WERI-Rb-1 (cell line): ENCODE measurements around the gene ABCC5.

Experiments used
- DNase-seq: peaks from one replicate; pipeline ENCODE4 v3.0.0-alpha.2; 2020
- H3K27ac ChIP-seq: fragments of 250-450 bp; sonication (Bioruptor Pico); 2 replicates; pipeline ENCODE4 v1.5.1; 2020; ENCODE audit warnings: mild to moderate bottlenecking, moderate library complexity
- H3K27me3 ChIP-seq: fragments of 250-450 bp; sonication (Bioruptor Pico); 2 replicates; pipeline ENCODE4 v1.5.1; 2021; ENCODE audit warnings: mild to moderate bottlenecking, low read depth, moderate library complexity; ENCODE audit not compliant: insufficient read depth, severe bottlenecking
- H3K36me3 ChIP-seq: fragments of 250-450 bp; sonication (Bioruptor Pico); 2 replicates; pipeline ENCODE4 v1.5.1; 2020; ENCODE audit warnings: mild to moderate bottlenecking, moderate library complexity
- H3K4me3 ChIP-seq: 2 replicates; pipeline ENCODE4 v1.5.1; 2011; ENCODE audit warnings: low read depth, mild to moderate bottlenecking, control low read depth, low read length
- H3K9me3 ChIP-seq: fragments of 250-450 bp; sonication (Bioruptor Pico); 2 replicates; pipeline ENCODE4 v1.5.1; 2021; ENCODE audit warnings: mild to moderate bottlenecking, moderate library complexity; ENCODE audit not compliant: severe bottlenecking
- TF ChIP-seq, protein P1 (sequence below): IDR thresholded peaks from 2 replicates; pipeline ENCODE4 v1.5.1; 2011; ENCODE audit warnings: low read depth, mild to moderate bottlenecking, control low read depth, inconsistent platforms, low read length

The ABCC5 gene

GRCh38 chr3:183906234-183906921, 111.3 kb downstream of the ABCC5 start:
- no peak overlapping the region for H3K27ac ChIP-seq
- no peak for DNase-seq

DNA sequence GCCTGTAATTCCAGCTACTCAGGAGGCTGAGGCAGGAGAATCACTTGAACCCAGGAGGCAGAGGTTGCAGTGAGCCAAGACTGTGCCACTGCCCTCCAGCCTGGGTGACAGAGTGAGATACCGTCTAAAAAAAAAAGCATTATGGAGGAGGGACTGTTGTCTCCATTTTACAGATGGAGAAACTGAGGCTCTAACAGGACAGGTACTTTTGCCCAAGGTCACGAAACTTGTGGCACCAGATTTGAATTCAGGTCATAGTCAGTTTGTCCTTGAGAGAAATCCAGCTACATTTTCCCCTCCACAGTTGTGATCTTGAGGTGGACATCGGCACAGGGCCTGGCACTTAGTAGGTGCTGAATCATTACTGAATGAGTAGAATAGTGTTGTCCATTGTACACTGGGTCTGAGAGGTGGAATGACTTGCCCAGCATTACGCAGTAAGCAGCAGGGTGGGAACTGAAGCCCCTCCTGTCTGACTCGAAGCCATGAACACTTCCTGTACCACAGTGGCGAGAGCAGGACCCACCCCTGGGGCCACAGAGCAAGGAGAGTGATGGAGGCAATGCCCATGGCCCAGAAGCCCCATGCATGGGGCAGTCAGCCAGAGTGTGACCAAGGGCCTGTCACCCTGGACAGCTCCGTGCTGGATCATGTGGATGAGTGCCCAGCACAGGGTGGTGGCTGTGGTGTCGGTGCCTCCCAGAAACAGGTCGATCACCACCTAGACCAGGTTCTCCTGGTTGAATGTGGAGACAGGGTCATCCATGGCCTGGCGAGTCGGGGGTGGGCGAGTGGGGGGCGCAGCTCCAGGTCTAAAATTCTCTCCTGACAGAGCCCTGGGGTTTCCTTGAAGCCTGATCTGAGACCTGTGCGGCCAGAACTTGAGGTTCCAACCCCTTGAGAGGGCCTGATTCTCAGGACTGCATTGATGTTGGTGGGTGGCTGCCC, 112.6 kb downstream of the ABCC5 start:
- DNase-seq, result no peak
- TF ChIP-seq, protein P1, sequence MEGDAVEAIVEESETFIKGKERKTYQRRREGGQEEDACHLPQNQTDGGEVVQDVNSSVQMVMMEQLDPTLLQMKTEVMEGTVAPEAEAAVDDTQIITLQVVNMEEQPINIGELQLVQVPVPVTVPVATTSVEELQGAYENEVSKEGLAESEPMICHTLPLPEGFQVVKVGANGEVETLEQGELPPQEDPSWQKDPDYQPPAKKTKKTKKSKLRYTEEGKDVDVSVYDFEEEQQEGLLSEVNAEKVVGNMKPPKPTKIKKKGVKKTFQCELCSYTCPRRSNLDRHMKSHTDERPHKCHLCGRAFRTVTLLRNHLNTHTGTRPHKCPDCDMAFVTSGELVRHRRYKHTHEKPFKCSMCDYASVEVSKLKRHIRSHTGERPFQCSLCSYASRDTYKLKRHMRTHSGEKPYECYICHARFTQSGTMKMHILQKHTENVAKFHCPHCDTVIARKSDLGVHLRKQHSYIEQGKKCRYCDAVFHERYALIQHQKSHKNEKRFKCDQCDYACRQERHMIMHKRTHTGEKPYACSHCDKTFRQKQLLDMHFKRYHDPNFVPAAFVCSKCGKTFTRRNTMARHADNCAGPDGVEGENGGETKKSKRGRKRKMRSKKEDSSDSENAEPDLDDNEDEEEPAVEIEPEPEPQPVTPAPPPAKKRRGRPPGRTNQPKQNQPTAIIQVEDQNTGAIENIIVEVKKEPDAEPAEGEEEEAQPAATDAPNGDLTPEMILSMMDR, result no peak
- H3K4me3 ChIP-seq, result no peak overlapping the region

More at GRCh38 chr3:183906234-183906921, 111.3 kb downstream of the ABCC5 start:
- Histone ChIP-seq H3K4me3 (no peak overlapping the region), H3K27me3 (no peaks in the 10 kb centered on the region), H3K36me3 (no peaks in the 10 kb centered on the region), H3K9me3 (no peaks in the 10 kb centered on the region)
- TF ChIP-seq, protein P1, result no peak

DNA sequence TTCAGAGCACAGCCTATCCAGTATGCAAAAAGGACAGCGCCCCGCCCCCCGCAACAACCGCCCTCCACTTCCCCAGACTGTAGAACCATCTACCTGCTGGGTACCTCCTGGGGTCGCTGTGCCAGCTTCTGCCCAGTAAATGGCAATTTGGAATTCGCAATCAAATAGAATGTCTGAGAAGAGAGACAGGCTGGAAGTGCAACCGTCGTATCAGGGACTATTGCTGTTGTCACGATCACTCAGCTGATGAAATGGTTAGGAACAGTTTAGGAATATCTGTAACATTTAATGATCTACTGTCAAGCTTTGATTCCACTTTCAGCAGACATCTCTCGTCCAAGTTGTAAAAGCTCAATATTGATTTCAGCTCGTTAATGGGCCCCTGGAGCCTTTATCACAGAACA, 119.7 kb downstream of the ABCC5 start:
- TF ChIP-seq, protein P1, result no peak
- DNase-seq, result no peak
- Histone ChIP-seq H3K4me3 (no peak overlapping the region), H3K27ac (no peak overlapping the region), H3K27me3 (no peaks in the 10 kb centered on the region), H3K9me3 (no peaks in the 10 kb centered on the region), H3K36me3 (no peaks in the 10 kb centered on the region)

More for the DNA sequence above, 112.6 kb downstream of the ABCC5 start:
- H3K36me3 ChIP-seq, result no peaks in the 10 kb centered on the region
- no peak overlapping the region for H3K27ac ChIP-seq
- no peaks in the 10 kb centered on the region for H3K27me3 ChIP-seq
- no peaks in the 10 kb centered on the region for H3K9me3 ChIP-seq

GRCh38 chr3:183897606-183898005, 120.1 kb downstream of the ABCC5 start:
- peak overlapping the region; percentile 56 for H3K27ac ChIP-seq

GRCh38 chr3:183896610-183897009, 121.1 kb downstream of the ABCC5 start:
- peak overlapping the region; percentile 1 for H3K27ac ChIP-seq
- no peak overlapping the region for H3K4me3 ChIP-seq
- H3K36me3 ChIP-seq, result no peaks in the 10 kb centered on the region
- no peak for DNase-seq
- no peaks in the 10 kb centered on the region for H3K9me3 ChIP-seq
- TF ChIP-seq, protein P1, result no peak
- no peaks in the 10 kb centered on the region for H3K27me3 ChIP-seq

More at GRCh38 chr3:183897606-183898005, 120.1 kb downstream of the ABCC5 start:
- DNase-seq, result no peak
- Histone ChIP-seq H3K4me3 (no peak overlapping the region), H3K9me3 (no peaks in the 10 kb centered on the region), H3K27me3 (no peaks in the 10 kb centered on the region), H3K36me3 (no peaks in the 10 kb centered on the region)
- TF ChIP-seq, protein P1, result no peak
